HCEC 1CT (cell line): ENCODE results near the gene CHKA.
A peak's percentile ranks its signal among the peaks of the same experiment; 100 is the strongest.

Source experiments
- DNase-seq: peaks from one replicate; pipeline ENCODE4 v3.0.0-alpha.2; 2017

The CHKA gene

DNA sequence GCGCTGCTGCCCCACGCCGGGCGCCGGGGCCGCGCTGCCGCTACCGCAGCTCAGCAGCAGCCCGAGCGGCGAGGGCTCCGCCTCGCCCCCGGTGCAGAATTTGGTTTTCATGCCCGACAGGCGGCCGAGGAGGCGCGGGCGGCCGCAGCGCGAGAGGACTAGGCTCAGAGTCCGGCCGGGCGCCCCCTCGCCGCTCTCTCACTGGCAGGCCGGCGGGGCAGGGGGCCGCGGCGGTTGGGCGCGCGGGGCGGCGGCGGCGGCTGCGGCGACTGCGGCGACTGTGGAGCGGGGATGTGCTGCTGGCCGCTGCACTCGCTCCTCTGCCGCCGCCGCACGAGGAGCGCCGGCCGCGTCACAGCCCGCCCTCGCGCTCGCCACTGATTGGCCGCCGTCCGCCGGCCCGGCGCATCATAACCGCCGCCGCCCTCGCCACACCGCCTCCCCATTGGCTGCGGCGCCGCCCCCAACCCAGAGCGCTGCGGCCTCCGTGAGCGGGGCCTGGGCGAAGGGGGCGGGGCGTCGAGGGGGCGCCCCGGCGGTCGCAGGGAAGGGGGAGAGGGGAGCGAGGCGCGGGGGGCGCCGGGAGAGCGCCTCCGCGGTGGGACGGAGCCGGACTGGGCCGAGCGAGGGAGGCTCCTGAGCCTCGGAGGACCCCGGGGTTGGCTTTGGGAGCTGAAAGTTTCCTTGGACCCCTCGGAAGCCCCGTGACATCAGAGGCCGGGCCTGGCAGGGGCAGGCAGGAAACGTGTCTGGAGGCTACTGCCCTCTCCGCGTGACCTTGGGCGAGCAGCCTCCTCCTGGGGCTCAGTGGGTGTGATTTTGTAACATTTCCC is at the start of gene CHKA:
CHKA (minus strand) TSS at position 322 of the 833 bp plus-strand sequence; CDS start at position 111, 211 bp downstream.
- DNase-seq, result peak; percentile 90

DNA sequence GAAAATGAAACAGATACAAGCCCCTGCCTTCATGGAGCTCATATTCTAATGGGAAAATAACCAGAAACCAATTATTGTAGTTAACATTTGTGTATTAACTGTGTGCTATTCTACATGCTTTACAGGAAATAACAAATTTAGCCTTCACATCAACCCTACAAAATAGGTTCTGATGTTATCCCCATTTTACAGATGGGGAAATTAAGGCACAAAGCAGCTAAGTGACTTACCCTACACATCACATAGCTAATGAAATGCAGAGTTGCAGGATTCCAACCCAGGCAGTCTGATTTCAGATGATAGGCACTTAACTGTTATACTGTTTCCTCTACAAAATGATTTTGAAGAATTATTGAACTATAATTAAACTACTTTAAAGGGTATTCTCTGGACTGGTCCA is 48.3 kb upstream of the CHKA start:
- no peak for DNase-seq

DNA sequence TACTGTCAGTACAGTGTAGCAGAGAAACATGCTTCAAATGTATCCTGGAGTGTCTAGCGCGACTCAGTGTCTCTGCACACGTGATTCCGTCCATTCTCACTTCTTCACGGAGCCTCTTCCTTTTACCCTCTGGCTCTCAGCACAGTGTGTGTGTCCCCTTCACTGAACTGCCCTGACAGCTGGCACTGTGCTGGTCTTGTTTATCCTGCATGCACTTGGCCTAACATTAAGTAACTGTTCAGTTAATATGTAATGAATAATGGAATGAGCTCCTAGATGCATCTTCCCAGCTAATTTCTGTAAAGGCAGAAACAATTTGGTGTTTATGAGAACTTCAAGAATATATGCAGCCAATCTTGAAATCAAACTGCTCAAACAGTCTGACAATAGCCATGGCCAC is 47.5 kb upstream of the CHKA start:
- no peak for DNase-seq

DNA sequence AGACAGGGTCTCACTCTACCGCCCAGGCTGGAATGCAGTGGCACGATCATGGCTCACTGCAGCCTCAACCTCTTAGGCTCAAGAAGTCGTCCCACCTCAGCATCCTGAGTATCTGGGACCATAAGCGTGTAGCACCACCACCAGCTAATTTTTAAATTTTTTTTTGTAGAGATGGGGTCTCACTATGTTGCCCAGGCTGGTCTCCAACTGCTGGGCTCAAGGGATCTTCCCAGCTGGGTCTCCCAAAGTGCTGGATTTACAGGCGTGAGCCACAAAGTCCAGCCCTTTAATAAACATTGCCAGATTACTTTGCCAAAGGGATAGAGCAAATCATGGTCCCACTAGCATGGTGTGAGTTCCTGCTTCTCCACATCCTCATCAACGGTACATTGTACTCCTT is 46.3 kb upstream of the CHKA start:
- no peak for DNase-seq

DNA sequence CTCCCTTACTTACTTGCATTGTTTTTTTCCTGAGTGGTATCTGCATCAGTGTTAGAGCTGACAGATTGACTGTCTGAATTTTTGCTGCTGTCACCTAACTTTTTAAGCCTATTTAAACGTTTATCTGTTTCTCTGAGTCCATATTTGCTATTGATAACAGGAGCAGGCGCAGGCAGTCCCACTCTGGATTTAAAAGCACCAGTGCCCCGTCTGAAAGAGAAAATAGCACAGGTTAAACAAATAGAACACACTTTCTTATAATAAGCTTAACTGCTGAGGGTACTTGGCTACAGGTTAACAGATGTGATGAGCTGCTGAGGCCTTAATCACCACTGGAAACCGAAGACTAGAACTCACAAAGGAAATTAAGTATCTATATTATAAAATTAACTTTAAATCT is 45.8 kb upstream of the CHKA start:
- no peak for DNase-seq

DNA sequence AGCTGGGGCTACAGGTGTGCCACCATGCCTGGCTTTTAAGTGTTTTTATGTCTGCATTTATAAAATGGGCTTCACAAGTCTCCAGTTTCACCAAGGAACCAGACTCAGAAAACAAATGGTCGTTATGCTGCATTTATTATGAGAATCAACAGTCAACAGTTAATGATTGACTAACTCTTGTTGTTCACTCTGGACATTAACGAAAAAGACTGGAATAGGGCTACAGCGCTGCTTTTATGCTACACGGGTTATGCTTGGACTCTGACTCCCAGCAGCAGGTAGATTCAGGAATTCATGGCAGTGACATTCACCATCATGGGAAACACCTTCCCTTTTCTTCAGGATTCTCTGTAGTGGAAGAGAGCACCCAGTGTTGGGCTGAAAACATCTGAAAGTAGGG is 44.4 kb upstream of the CHKA start:
- no peak for DNase-seq

DNA sequence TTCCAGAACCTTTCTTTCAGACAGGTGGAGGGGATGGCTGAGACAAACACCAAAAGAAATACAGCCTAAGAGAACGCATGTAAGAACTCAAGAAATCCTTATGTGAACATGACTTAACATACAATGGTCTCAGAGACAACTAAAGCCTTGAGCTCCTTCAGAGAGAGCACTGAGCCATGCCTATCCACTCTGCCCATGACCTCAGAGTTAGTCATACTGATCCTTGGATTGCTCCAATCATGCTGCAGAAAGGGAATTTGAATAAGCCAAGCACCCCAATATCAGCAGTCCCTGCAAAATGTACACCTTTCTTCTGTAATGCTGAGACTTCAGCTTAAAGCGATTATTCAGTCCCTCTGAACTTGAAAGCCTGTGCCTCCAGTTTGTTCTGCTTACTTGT is 43.2 kb upstream of the CHKA start:
- peak; percentile 73 for DNase-seq

DNA sequence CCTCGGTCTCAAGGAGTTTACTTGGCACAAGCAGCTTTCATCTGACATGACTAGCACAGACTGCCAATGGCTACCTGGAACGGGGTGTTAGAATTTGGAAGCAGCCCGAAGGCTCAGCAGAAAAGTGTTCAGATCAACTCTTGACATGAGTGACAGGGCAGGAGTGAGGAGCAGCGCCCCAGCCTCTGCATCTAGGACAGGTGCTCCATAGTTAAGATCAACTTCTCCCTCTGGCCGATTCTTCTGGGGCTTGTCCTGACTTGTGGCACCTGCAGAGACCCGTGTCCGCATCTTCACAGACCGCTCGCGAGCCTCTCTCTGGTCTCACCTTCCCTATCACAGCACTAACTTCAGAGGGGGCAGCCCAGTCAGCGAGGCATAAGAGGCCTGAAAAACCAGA is 42.5 kb upstream of the CHKA start:
- no peak for DNase-seq

DNA sequence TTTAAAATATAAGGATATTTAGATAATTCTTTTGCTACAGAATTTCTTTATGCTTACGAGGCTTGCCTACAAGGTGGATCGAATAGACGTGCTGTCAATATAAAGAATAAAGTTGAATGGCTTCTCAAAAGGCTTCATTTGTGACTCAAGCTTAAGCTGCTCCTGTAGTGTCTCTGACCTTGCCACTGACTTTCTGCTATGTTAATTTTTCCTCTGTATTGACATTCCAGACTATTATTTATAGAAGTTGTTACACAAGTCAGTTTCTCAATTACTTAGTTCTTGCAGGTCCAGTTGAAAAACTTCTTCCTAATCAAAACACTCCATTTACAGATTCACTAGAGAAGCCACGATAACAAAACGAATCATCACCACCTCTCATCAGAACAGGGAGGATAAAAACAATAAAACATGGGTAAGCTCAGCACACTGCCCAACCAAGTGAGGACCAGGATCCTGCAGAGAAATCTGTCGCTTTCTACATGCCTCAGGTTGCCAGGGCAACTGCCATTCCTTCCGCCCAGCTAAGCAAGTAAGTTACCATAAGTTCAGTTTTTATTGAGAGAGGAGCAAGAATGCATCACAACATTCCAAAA is 39.0 kb upstream of the CHKA start:
- DNase-seq, result no peak

DNA sequence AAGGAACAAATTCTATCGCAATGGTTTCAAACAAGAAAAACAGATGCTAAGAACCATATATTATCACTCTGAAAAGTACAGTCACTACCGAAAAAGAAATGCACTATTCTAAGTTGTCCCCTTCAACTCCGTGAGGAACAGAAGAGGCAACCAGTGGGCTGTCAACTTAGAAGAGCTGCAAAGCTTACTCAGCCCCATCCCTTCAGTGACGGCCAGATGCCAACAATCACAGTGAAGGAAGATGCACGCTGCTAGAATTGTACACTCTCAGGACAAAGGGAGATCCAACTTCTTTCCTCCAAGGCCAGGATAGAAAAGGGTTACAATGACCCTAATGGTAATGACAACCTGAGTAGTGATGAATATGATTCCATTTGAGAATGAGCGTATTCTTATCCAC is 38.5 kb upstream of the CHKA start:
- no peak for DNase-seq

DNA sequence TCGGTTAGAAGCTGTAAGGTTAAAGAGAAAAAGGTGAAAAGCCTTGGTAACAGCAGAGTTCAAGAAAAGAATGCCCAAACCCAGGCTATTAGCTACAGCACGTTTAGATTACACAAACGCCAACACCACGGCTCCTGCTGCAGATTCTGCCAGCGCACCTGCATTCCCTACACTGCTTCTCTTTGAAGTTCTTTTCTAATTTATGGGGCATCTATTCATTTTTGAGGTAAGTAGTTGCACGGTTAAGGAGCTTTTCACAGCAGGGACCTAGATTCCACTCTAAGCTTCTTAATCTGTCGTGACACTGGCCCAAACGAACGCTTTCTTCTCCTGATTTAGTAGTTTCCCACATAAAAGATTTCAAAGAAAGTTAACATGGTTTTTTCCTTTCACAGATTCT is 38.0 kb upstream of the CHKA start:
- DNase-seq, result no peak

DNA sequence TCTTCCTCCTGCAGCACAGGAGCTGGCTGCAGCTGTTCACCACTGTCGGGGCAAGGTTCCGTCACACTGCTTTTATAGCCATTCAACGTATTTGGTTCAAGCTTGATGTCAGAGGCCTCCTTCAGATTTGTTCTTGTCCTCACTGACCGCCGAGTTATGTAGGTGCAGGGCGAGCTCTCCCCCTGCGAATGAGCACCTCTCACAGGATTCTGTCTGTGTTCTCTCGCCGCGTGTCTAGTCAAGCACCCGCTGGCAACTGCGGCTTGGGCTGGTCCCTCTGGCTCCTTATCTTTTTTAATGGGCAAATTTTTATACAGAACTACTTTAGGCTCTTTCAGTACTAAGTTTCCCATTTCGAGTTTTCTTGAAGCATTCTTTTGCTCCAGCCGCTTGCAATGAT is 37.4 kb upstream of the CHKA start:
- DNase-seq, result no peak

DNA sequence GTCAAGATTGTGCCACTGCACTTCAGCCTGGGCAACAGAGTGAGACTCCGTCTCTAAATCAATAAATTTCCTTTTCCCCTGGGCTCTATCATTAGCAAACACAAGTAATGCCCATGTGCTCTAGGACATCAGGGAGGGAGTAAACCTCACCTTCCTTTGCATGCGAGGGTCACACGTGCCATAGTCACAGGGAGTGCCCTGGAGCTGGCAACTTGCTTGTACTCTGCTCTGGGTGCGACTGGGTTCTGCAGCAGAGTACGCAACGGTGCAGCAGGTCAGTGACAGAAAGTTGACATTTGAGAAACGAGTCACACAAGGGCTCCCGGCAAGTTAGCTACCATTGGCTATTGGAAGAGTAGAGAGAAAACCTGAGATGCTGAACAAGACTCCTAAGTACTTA is 32.6 kb upstream of the CHKA start:
- DNase-seq, result no peak

DNA sequence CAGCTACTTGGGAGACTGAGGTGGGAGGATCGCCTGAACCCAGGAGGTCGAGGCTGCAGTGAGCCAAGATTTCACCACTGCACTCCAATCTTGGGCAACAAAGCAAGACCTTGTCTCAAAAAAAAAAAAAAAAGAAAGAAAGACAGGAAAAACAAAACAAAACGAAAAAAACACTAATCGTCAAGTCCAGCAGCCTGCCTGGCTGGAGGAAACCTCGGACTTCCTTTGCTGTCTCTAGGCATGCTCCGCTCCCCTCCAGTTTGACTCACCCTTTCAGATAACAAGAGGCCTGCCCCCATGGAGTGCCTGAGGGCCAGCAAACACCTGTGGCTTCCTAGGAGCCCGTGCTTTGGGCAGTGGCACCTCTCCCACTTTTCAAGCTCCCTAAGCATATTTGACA is 28.8 kb upstream of the CHKA start:
- DNase-seq, result no peak

DNA sequence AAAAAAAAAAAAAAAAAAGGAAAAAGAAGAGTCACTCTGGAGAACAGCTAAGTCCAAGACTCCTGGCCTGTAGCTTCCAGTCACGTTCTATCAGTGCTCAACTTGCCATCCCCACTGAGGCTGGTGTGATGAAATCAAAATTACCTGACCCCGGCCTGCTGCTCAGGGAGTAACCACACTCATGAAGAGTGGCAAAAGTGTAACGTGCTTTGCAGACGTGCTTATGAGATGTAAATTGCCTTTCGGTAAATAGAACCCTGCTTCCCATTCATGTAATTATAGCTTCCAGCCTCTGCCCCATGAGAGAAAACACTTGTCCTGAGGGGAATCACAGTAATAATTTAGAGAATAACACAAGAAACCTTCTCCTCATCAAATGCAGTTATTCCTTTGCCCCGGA is 28.2 kb upstream of the CHKA start:
- DNase-seq, result no peak

DNA sequence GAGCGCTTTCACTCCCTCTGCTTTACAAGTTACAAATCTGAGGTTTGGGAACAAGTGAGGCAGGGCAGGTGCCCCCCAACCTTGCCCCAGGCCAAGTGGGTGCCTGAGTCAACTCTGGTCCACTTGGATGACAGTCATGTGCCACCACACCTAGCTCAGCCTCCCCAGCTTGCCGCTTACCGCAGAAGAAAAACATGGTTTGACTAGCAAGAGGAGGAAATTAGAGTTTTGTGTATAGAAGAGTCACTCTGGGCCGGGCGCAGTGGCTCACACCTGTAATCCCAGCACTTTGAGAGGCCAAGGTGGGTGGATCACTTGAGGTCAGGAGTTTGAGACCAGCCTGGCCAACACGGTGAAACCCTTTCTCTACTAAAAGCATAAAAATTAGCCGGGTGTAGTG is 27.7 kb upstream of the CHKA start:
- no peak for DNase-seq

DNA sequence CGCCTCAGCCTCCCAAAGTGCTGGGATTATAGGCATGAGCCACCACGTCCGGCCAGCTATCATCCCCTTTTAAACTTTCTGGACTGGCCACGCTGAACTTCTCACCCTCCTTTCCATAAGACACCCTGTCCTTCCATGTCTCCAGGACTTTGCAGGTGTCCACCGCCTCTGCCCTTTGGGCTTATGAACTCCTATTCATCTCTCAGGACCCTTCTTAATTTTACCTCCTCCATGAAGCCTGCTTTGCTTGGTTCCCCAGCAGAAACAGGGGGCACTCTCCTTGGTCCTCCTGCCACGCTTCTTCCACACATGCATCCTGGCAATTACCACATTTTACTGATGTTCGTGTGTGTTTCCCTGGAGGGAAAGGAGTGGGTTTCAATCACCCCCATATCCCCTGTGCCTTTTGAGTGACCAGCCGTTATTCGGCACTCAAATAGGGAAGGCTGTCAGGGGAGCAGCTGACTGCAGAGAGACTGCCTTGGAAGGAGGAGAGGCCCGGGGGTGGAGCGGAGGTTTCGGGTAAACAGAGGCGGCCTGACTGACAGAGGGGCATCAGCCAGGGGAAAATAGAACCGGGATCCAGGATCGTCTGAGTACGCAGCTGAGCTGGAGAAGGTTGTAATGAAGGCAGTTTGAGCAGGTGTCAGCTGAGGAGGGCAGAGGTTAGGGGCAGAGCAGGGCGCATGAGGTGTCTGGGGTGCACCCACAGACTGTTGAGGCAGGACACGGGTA is 27.1 kb upstream of the CHKA start:
- DNase-seq, result no peak

DNA sequence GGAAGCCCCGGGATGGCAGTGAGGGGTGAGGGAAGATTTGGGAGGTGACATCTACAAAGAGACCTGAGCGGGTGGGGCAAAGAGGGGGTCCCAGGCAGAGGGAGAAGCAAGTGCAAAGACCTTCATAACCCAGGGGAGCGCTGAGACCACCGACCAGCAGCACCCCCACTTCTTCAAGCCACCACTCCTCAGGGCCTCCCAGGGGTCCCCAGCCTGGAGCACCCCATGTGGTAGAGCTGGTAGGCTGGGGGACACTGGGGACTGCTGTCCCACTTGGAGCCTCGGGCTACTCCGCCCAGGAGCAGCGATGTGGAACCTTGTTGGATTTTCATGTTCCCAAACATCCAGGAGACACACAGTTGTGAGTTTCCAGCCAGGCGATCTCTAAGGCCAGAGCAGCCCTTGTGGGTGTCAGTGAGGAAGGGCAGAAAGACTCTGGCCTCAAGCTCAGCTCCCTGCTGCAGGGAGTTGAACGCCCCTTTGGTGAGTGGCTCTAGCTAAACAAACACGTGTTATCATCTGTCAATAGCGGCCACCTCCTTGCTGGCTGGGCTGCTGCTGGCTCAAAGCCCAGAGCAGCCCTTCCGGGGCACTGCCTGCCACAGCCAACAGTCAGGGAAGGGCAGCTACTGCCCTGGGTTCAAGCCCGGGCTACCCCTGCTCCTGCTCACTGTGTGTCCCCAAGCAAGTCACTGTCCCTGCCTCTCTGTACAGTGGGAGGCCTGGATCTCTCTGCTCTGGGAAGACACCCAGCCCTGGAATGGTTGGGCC is 25.7 kb upstream of the CHKA start:
- DNase-seq, result no peak

DNA sequence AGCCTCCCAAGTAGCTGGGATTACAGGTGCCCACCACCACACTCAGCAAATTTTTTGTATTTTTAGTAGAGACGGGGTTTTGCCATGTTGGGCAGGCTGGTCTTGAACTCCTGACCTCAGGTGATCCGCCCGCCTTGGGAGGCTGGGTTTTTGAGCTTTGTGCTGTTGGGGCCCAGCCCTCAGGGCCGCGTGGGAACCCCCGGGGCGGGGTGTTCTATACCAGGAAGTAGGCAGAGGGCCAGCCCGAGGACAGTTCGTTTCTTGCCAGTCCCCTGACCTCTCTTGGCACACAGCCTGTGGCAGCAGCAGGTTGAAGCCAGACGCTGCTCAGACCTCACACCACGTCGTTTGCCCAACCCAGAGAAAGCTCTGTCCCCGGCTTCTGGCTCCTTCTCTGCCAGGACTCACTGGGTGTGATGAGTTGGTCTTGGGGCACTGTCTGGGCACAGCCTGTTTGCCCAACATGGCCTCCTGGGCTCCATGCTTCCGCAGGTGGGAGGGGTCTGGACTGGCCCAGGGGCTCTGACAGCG is 24.9 kb upstream of the CHKA start:
- DNase-seq, result no peak

DNA sequence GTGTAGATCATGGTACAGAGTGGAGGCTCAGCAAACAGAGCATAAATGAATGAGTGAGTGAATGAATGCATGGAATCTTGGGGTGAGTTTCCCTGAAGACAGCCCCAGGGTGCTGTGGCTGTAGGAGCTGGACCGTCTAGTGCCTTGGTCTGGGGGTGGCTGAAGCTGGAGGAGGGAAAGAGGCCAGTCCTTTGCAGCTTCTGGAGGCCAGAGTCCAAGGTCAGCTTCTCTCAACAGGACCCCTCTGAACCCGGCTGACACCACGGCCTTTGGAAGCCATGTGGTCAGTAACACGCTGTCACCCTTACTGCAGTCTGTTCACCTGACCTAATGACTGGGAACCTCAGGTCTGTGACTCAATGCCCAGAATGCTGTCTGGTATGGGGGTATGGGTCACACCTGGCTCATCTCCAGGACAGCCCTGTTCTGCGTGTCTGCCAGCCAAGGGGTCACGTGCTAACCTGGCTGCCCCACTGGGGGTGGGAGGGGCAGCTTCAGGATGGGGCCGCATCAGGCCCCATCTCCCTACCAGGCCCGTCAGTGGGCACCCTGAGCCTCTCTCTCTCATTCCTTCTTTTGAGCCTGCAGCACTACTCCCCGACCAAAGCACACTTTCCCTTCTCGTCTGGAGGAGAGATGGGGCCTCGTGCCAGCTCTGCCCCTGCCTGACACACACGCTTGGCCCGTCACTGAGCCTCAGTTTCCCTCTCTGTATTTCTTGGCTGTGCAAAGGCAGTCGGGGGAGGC is 24.1 kb upstream of the CHKA start:
- no peak for DNase-seq

DNA sequence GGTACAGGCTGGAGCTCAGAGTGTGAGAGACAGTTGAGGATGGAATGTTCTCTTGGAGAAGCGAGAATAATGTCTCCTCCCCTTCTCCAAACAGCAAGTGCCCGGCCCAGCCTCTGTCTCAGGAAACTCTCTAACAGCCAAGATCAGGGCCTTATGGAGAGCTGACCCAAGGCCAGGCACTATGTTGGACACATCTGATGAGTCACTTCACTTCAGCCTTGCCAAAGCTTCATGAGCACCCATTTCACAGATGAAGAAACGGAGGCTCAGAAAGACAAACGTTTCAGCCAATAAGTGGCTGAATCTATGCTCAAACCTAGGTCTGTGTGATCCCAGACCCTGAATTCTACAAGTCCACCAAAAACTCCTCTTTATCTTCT is 22.1 kb upstream of the CHKA start:
- no peak for DNase-seq
